SK-N-SH treated with all-trans-retinoic acid at 6 μM for 48 hours (cell line): ENCODE results near the gene TDRD12.

Source experiments
- ATAC-seq: fragments of 200-7000 bp; cut with Tn5 transposase; 3 replicates; pipeline ENCODE4 v1.9.1; 2020; ENCODE audit warnings: mild to moderate bottlenecking, moderate library complexity
- ARNTL ChIP-seq: fragments of 450-650 bp; formaldehyde crosslinking; IDR thresholded peaks from 2 replicates; pipeline ENCODE4 v1.5.0; 2020; ENCODE audit warnings: low read depth, mild to moderate bottlenecking, moderate library complexity, borderline replicate concordance
- BACH2 ChIP-seq: fragments of 250-450 bp; sonication (Bioruptor Pico); IDR thresholded peaks from 2 replicates; pipeline ENCODE4 v1.9.0; 2021; ENCODE audit warnings: mild to moderate bottlenecking, borderline replicate concordance
- CREB5 ChIP-seq: fragments of 250-450 bp; sonication (Bioruptor Pico); IDR thresholded peaks from 2 replicates; pipeline ENCODE4 v1.5.1; 2020; ENCODE audit warnings: low read depth, mild to moderate bottlenecking, moderate library complexity
- CSDC2 ChIP-seq: fragments of 250-450 bp; sonication (Bioruptor Pico); IDR thresholded peaks from 2 replicates; pipeline ENCODE4 v1.5.0; 2020; ENCODE audit warnings: mild to moderate bottlenecking, moderate library complexity
- CSRNP3 ChIP-seq: fragments of 250-450 bp; sonication (Bioruptor Pico); IDR thresholded peaks from 2 replicates; pipeline ENCODE4 v1.5.1; 2021; ENCODE audit warnings: mild to moderate bottlenecking, moderate library complexity
- ESRRG ChIP-seq: fragments of 250-450 bp; sonication (Bioruptor Pico); IDR thresholded peaks from 2 replicates; pipeline ENCODE4 v1.6.1; 2021; ENCODE audit warnings: mild to moderate bottlenecking
- GLIS3 ChIP-seq: fragments of 250-450 bp; sonication (Bioruptor Pico); IDR thresholded peaks from 2 replicates; pipeline ENCODE4 v1.5.0; 2020; ENCODE audit warnings: mild to moderate bottlenecking, moderate library complexity
- ISL1 ChIP-seq: fragments of 250-450 bp; sonication (Bioruptor Pico); IDR thresholded peaks from 2 replicates; pipeline ENCODE4 v2.1.2; 2022; ENCODE audit warnings: mild to moderate bottlenecking, moderate library complexity
- OSR1 ChIP-seq: fragments of 250-450 bp; sonication (Bioruptor Pico); IDR thresholded peaks from 2 replicates; pipeline ENCODE4 v1.8.0; 2022; ENCODE audit warnings: moderate library complexity, mild to moderate bottlenecking, inconsistent platforms
- PATZ1 ChIP-seq: fragments of 250-450 bp; sonication (Bioruptor Pico); IDR thresholded peaks from 2 replicates; pipeline ENCODE4 v1.8.0; 2020; ENCODE audit warnings: mild to moderate bottlenecking, moderate library complexity, borderline replicate concordance
- POU6F1 ChIP-seq: fragments of 250-450 bp; sonication (Bioruptor Pico); IDR thresholded peaks from 2 replicates; pipeline ENCODE4 v1.8.0; 2021; ENCODE audit warnings: low read depth, mild to moderate bottlenecking, moderate library complexity, borderline replicate concordance
- PPARA ChIP-seq: fragments of 250-450 bp; sonication (Bioruptor Pico); IDR thresholded peaks from 2 replicates; pipeline ENCODE4 v1.5.0; 2020; ENCODE audit warnings: mild to moderate bottlenecking, borderline replicate concordance
- RARB ChIP-seq: fragments of 250-450 bp; sonication (Bioruptor Pico); IDR thresholded peaks from 2 replicates; pipeline ENCODE4 v1.8.0; 2021; ENCODE audit warnings: mild to moderate bottlenecking, moderate library complexity
- SNAI2 ChIP-seq: fragments of 250-450 bp; sonication (Bioruptor Pico); IDR thresholded peaks from 2 replicates; pipeline ENCODE4 v1.5.0; 2020; ENCODE audit warnings: mild to moderate bottlenecking, moderate library complexity
- TOX ChIP-seq: fragments of 250-450 bp; sonication (Bioruptor Pico); IDR thresholded peaks from 2 replicates; pipeline ENCODE4 v1.8.0; 2021; ENCODE audit warnings: mild to moderate bottlenecking, moderate library complexity, borderline replicate concordance
- TSHZ2 ChIP-seq: fragments of 250-450 bp; sonication (Bioruptor Pico); IDR thresholded peaks from 2 replicates; pipeline ENCODE4 v1.5.0; 2020; ENCODE audit warnings: mild to moderate bottlenecking, moderate library complexity
- ZC3H10 ChIP-seq: fragments of 250-450 bp; sonication (Bioruptor Pico); IDR thresholded peaks from 2 replicates; pipeline ENCODE4 v1.5.1; 2021; ENCODE audit warnings: mild to moderate bottlenecking, moderate library complexity
- ZFP3 ChIP-seq: fragments of 250-450 bp; sonication (Bioruptor Pico); IDR thresholded peaks from 2 replicates; pipeline ENCODE4 v1.5.0; 2020; ENCODE audit warnings: mild to moderate bottlenecking, moderate library complexity
- ZFP30 ChIP-seq: fragments of 450-650 bp; formaldehyde crosslinking; IDR thresholded peaks from 2 replicates; pipeline ENCODE4 v1.5.0; 2022; ENCODE audit warnings: mild to moderate bottlenecking, moderate library complexity
- ZNF70 ChIP-seq: fragments of 450-650 bp; formaldehyde crosslinking; IDR thresholded peaks from 2 replicates; pipeline ENCODE4 v1.5.0; 2020; ENCODE audit warnings: mild to moderate bottlenecking, moderate library complexity
- ZNF8 ChIP-seq: fragments of 450-650 bp; formaldehyde crosslinking; IDR thresholded peaks from 2 replicates; pipeline ENCODE4 v1.5.0; 2020; ENCODE audit warnings: mild to moderate bottlenecking, moderate library complexity

The TDRD12 gene

GRCh38 chr19:32824191-32824751 is 104.7 kb downstream of the TDRD12 start:
- TF ChIP-seq CSRNP3 (CRISPR knock-in tag) (no peak), CREB5 (CRISPR knock-in tag) (no peak), ESRRG (CRISPR knock-in tag) (no peak)
- ATAC-seq, result no peak

- ATAC-seq, result no peak
- no peak for TF ChIP-seq TOX (CRISPR knock-in tag)
- TF ChIP-seq ARNTL, result no peak
- TF ChIP-seq PATZ1, result no peak
- TF ChIP-seq ZFP3 (CRISPR knock-in tag), result no peak
- no peak for TF ChIP-seq PPARA
- no peak for TF ChIP-seq TSHZ2 (CRISPR knock-in tag)
Observed at GRCh38 chr19:32824916-32825608, 105.5 kb downstream of the TDRD12 start.

GRCh38 chr19:32828139-32828538 is 108.6 kb downstream of the TDRD12 start:
- no peak for ATAC-seq
- TF ChIP-seq POU6F1 (CRISPR knock-in tag), result no peak
- no peak for TF ChIP-seq PATZ1
- no peak for TF ChIP-seq SNAI2 (CRISPR knock-in tag)
- no peak for TF ChIP-seq TOX (CRISPR knock-in tag)
- TF ChIP-seq ESRRG (CRISPR knock-in tag), result no peak
- no peak for TF ChIP-seq ZFP30
- no peak for TF ChIP-seq ZFP3 (CRISPR knock-in tag)
- TF ChIP-seq RARB (CRISPR knock-in tag), result no peak
- no peak for TF ChIP-seq ZC3H10 (CRISPR knock-in tag)
- TF ChIP-seq CSDC2 (CRISPR knock-in tag), result no peak
- no peak for TF ChIP-seq ZNF70
- TF ChIP-seq GLIS3 (CRISPR knock-in tag), result no peak
- no peak for TF ChIP-seq ZNF8 (CRISPR knock-in tag)
- TF ChIP-seq PPARA, result no peak
- no peak for TF ChIP-seq ARNTL
- TF ChIP-seq ISL1 (CRISPR knock-in tag), result no peak
- TF ChIP-seq OSR1, result no peak
- no peak for TF ChIP-seq TSHZ2 (CRISPR knock-in tag)
- TF ChIP-seq BACH2 (CRISPR knock-in tag), result no peak
- TF ChIP-seq, all 23 proteins: peak for 0
